Activated T-helper 2 cell treated with anti-CD3 and anti-CD28 coated beads, Interferon-gamma antibody, Interleukin-2, Interleukin-4, amounts not matched to agents 10 μg/mL and 5 μg/mL and 100 μg/mL, durations not matched to agents 14 hours and 24 hours and 36 hours (primary cell): ENCODE measurements around the gene ITGA8. TPM values are rescaled to one million over a fixed set of nuclear protein-coding genes. Genes with fewer than 3 reads are reported as not detected.

ENCODE experiments used
- DNase-seq: peaks from one replicate; pipeline ENCODE4 v3.0.0; 2021; ENCODE audit warnings: low spot score
- H3K27ac Mint-ChIP-seq: one replicate; pipeline ENCODE4 v1.8.0; 2021; ENCODE audit warnings: mixed read lengths
- H3K27me3 Mint-ChIP-seq: one replicate; pipeline ENCODE4 v1.8.0; 2021; ENCODE audit warnings: low read depth, mixed read lengths
- H3K36me3 Mint-ChIP-seq: one replicate; pipeline ENCODE4 v1.8.0; 2021; ENCODE audit warnings: low read depth, mixed read lengths
- H3K4me1 Mint-ChIP-seq: one replicate; pipeline ENCODE4 v1.8.0; 2021; ENCODE audit warnings: low read depth, mixed read lengths
- H3K4me3 Mint-ChIP-seq: one replicate; pipeline ENCODE4 v1.8.0; 2021; ENCODE audit warnings: low read depth, mild to moderate bottlenecking, moderate library complexity, mixed read lengths
- H3K9me3 Mint-ChIP-seq: one replicate; pipeline ENCODE4 v1.8.0; 2021; ENCODE audit warnings: mixed read lengths
- intact Hi-C: fragments of 100-400 bp; cut with micrococcal nuclease; formaldehyde crosslinking; loops from one replicate; pipeline ENCODE4 v1.15.1; 2023
- total RNA-seq: library from RNA; stranded (reverse); gene quantifications from 2 replicates; pipeline ENCODE4 v1.2.3, GENCODE V29; 2022

Gene ITGA8
- total RNA-seq, 1 donor from 2014 or later: not detected

DNA sequence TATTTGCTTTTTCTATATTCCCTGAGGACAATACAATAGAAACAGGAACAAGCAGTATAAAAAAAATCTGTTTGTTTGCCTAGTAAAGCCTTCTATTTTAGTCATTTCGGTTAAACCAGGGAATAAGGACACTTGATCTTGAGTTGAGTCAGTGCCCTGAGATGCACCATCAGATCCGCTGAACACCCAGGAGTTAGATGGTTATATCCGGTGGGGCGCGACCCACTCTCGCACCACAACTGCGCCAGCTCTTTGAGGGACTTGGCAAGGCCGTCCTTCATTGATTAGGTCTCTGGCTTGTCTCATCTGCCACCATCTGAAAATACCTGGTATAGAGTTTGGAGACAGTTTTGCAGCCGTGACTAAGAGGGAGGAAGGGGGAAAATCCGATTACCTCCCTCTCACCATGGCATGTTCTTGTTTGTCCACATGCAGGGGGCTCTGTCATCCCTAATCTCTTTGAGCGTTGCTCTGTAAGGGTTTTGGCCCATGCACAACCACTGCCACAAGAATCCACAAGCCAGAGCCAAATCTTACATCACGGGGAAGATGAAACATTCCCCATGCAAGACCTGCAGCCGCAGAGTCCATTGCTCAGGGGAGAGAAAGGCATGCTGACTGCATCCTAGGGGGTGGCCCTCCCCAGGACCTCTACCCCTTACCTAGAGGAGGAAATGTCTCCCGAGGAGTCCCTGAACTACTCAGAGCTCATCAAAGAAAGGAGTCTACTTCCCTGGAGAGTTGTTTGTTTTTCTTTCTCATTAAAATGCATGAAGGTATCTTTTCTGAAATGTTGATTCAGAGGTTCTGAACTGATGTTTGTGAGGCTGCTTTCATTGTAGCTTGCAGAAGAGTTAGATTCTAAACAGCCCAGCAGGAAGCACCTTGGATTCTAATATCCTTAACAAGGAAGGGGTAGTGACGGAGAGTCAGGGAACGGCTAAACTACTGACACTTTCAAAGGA is 247.0 kb downstream of the ITGA8 start:
- peaks cover 24% of the 10 kb centered on the region for H3K27me3 Mint-ChIP-seq
- DNase-seq: no peak
- H3K27ac Mint-ChIP-seq: no peak overlapping the region
- H3K9me3 Mint-ChIP-seq: no peaks in the 10 kb centered on the region
- H3K4me1 Mint-ChIP-seq: no peaks in the 10 kb centered on the region
- intact Hi-C loops: no loop called here
- H3K4me3 Mint-ChIP-seq: no peak overlapping the region
- H3K36me3 Mint-ChIP-seq: no peaks in the 10 kb centered on the region

DNA sequence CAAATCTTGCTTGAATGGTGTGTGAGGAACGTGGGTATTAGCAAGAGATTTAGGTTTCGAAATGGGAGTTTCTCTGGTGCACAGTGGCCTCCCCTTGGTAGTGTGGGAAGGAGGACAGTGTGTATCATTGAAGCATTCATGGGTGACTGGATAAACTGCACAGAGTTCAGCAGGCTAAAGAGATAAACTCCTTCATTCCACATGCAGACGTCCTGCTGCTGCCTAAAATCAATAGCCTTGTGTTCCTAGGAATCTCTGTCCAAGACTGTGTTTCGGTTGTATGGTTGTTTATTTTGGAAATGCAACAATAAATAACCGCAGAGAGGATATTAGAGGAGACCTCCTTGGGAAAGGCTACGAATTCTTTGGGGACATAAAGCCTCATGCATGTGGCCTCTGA is 247.7 kb downstream of the ITGA8 start:
- no peak for DNase-seq
- intact Hi-C loops: no loop called here
- no peak overlapping the region for H3K27ac Mint-ChIP-seq
- H3K27me3 Mint-ChIP-seq: peaks cover 20% of the 10 kb centered on the region
- no peaks in the 10 kb centered on the region for H3K4me1 Mint-ChIP-seq
- H3K36me3 Mint-ChIP-seq: no peaks in the 10 kb centered on the region
- H3K9me3 Mint-ChIP-seq: no peaks in the 10 kb centered on the region
- H3K4me3 Mint-ChIP-seq: no peak overlapping the region

DNA sequence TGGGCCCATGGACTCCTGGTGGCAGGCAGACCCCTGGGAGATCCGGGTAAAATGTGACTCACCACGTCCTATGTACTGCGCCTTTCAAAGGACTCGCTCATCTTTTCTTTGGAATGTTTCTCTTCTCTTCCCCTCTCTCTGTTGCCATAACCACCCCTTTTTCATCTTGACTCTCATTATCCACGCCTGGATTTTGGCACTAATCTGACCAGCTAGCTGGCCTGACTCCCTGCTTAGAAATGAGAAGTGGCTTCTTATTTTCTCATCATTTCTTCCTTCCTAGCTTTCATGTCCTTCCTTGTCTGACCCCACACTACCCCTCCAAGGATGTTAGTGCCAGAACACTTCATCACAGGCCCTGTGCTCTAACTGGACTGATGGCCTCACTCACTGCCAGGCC is 250.6 kb downstream of the ITGA8 start:
- H3K27ac Mint-ChIP-seq: no peak overlapping the region
- no peaks in the 10 kb centered on the region for H3K36me3 Mint-ChIP-seq
- no peaks in the 10 kb centered on the region for H3K9me3 Mint-ChIP-seq
- DNase-seq: no peak
- peaks cover 27% of the 10 kb centered on the region for H3K27me3 Mint-ChIP-seq
- intact Hi-C loops: no loop called here
- H3K4me1 Mint-ChIP-seq: no peaks in the 10 kb centered on the region
- no peak overlapping the region for H3K4me3 Mint-ChIP-seq

DNA sequence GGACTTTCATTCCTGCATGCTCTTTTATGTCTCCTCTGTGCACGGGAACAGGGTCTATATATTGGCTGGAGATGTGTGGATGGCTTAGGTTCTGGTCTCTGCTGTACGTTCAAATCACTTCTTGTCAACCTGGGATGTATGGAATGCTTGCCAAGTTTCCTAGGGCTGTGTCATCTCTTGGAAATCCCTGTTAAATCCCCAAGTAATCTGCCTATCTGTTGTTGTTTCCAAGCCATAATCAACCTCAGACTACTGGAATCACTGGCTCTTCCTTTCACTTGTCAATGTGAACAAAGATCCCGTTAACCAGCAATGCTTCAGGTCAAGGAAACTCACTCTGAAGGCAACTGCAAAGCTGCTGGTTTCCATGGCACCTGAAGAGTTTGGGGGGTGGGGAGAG is 255.3 kb downstream of the ITGA8 start:
- Mint-ChIP-seq H3K27me3 (peaks cover 28% of the 10 kb centered on the region), H3K9me3 (no peaks in the 10 kb centered on the region), H3K27ac (no peak overlapping the region), H3K36me3 (no peaks in the 10 kb centered on the region), H3K4me3 (no peak overlapping the region), H3K4me1 (no peaks in the 10 kb centered on the region)
- intact Hi-C loops: no loop called here
- DNase-seq: no peak

Other genes starting within 250 kb of the ITGA8 start
- gene MINDY3, start 140.6 kb upstream of the ITGA8 start, total RNA-seq: 19.2 and 20.9 TPM in 2 replicates